Liver (tissue), 3 donors: ENCODE measurements around the gene GCNA.

ENCODE experiments used
- CTCF ChIP-seq: fragments of 150-350 bp; IDR thresholded peaks from 2 replicates; pipeline ENCODE4 v1.5.1; 2017; ENCODE audit warnings: improper control_type of control experiment, low read depth, low read length; ENCODE audit not compliant: missing input control
- EGR1 ChIP-seq, 2 donors: IDR thresholded peaks; 2 replicates each; pipeline ENCODE4 v1.6.1; 2016 to 2018; ENCODE audit warnings: antibody characterized with exemption in 2 of 2, low read depth in 2 of 2
- JUND ChIP-seq, 2 donors: IDR thresholded peaks; 2 replicates each; pipeline ENCODE4 v1.6.1; 2016; ENCODE audit warnings: antibody characterized with exemption in 2 of 2
- MAX ChIP-seq: IDR thresholded peaks from 2 replicates; pipeline ENCODE4 v1.6.1; 2016; ENCODE audit warnings: antibody characterized with exemption
- RAD21 ChIP-seq, 2 donors: IDR thresholded peaks; 2 replicates each; pipeline ENCODE4 v1.6.1; 2016; ENCODE audit warnings: antibody characterized with exemption in 2 of 2, mild to moderate bottlenecking in 2 of 2
- TAF1 ChIP-seq: conservative IDR thresholded peaks from 2 replicates; pipeline ENCODE4 v1.6.1; 2016; ENCODE audit warnings: antibody characterized with exemption, mild to moderate bottlenecking
- TF ChIP-seq, protein P1 (sequence below): IDR thresholded peaks from 2 replicates; pipeline ENCODE4 v1.6.1; 2016; ENCODE audit warnings: antibody characterized with exemption
- donor health status: healthy.
- donor health status: healthy.

DNA sequence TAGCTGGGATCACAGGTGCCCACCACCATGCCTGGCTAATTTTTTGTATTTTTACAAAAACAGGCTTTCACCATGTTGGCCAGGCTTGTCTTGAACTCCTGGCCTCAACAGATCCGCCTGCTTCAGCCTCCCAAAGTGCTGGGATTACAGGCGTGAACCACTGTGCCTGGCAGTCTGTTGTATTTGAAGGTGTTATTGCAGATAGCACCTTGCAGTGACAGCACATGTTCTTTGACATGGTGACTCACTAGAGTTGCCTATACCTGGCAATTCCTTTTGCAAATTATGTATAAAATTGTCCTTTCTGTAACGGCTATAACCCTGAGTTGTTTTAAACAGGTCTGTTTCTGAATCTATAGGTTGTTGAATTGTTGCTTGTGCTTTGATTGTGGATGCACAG, 37.4 kb upstream of the GCNA start:
- TF ChIP-seq CTCF (no peak), MAX (no peak), RAD21 (IDR thresholded peaks at IDR 0.05) (no peak), EGR1 (IDR thresholded peaks at IDR 0.05; ENCODE audit: low read depth in 2 of 2) (no peak), JUND (IDR thresholded peaks at IDR 0.05) (no peak), TAF1 (no peak)
- TF ChIP-seq, protein P1, sequence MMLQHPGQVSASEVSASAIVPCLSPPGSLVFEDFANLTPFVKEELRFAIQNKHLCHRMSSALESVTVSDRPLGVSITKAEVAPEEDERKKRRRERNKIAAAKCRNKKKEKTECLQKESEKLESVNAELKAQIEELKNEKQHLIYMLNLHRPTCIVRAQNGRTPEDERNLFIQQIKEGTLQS = no peak
